SU-DHL-6 (cell line): ENCODE measurements around the gene DCTN2.

Source experiments
- H2AFZ ChIP-seq: fragments of 200-600 bp; sonication (generic); 2 replicates; pipeline ENCODE4 v1.6.1; 2014; ENCODE audit warnings: low read depth, mild to moderate bottlenecking, moderate library complexity, mixed read lengths, antibody characterized with exemption, low read length; ENCODE audit not compliant: severe bottlenecking
- H3F3A ChIP-seq: fragments of 200-600 bp; shearing (Covaris generic); 2 replicates; pipeline ENCODE4 v1.6.0; 2016; ENCODE audit warnings: antibody characterized with exemption, mild to moderate bottlenecking; ENCODE audit not compliant: insufficient read depth
- H3K27ac ChIP-seq: fragments of 200-600 bp; sonication (generic); 2 replicates; pipeline ENCODE4 v1.5.1; 2016; ENCODE audit warnings: low read depth, mild to moderate bottlenecking, low read length, moderate library complexity, mixed read lengths
- H3K27me3 ChIP-seq: fragments of 200-600 bp; sonication (generic), shearing (Covaris generic); 2 replicates; pipeline ENCODE4 v1.6.0; 2014; ENCODE audit warnings: mild to moderate bottlenecking, low read length
- H3K36me3 ChIP-seq: fragments of 200-600 bp; sonication (generic); 2 replicates; pipeline ENCODE4 v1.6.1; 2014; ENCODE audit warnings: mild to moderate bottlenecking, low read length, mixed read lengths
- H3K4me2 ChIP-seq: fragments of 300-600, 200-600 bp; shearing (Covaris generic), sonication (generic); 2 replicates; pipeline ENCODE4 v1.6.0; 2014; ENCODE audit warnings: low read length, low read depth, mild to moderate bottlenecking; ENCODE audit not compliant: poor library complexity, severe bottlenecking
- H3K4me3 ChIP-seq: fragments of 200-600 bp; sonication (generic); 2 replicates; pipeline ENCODE4 v1.5.1; 2014; ENCODE audit warnings: antibody characterized with exemption, low read length, mild to moderate bottlenecking, mixed read lengths; ENCODE audit not compliant: insufficient read depth, poor library complexity, severe bottlenecking
- H3K79me2 ChIP-seq: fragments of 200-600 bp; sonication (generic); 2 replicates; pipeline ENCODE4 v1.6.1; 2014; ENCODE audit warnings: mild to moderate bottlenecking, low read length, moderate library complexity; ENCODE audit not compliant: insufficient read depth
- H3K9ac ChIP-seq: fragments of 200-600 bp; sonication (generic); 2 replicates; pipeline ENCODE4 v1.7.0; 2014; ENCODE audit warnings: mild to moderate bottlenecking, low read length
- H3K9me2 ChIP-seq: fragments of 200-600 bp; sonication (generic); replicated peaks from 2 replicates; pipeline ENCODE4 v1.6.1; 2014; ENCODE audit warnings: low read length; ENCODE audit not compliant: insufficient read depth
- H3K9me3 ChIP-seq: fragments of 200-600 bp; sonication (generic); 2 replicates; pipeline ENCODE4 v1.6.1; 2014; ENCODE audit warnings: low read length, mixed read lengths; ENCODE audit not compliant: insufficient read depth
- H4K20me1 ChIP-seq: fragments of 200-600 bp; sonication (generic); 2 replicates; pipeline ENCODE4 v1.6.1; 2014; ENCODE audit warnings: low read depth, mild to moderate bottlenecking, antibody characterized with exemption, low read length, moderate library complexity, mixed read lengths
- EZH2phosphoT487 ChIP-seq: fragments of 200-600 bp; sonication (generic), shearing (Covaris generic); conservative IDR thresholded peaks from 2 replicates; pipeline ENCODE4 v1.6.1; 2018; ENCODE audit warnings: mild to moderate bottlenecking, antibody characterized with exemption, low read length, moderate library complexity, mixed read lengths
- TF ChIP-seq, protein P1 (sequence below): fragments of 200-600 bp; sonication (generic); IDR thresholded peaks from one replicate; pipeline ENCODE4 v1.5.1; 2017; ENCODE audit warnings: antibody characterized with exemption, mild to moderate bottlenecking, low read length, moderate library complexity; ENCODE audit not compliant: insufficient read depth, poor library complexity, severe bottlenecking

DCTN2 gene

DNA sequence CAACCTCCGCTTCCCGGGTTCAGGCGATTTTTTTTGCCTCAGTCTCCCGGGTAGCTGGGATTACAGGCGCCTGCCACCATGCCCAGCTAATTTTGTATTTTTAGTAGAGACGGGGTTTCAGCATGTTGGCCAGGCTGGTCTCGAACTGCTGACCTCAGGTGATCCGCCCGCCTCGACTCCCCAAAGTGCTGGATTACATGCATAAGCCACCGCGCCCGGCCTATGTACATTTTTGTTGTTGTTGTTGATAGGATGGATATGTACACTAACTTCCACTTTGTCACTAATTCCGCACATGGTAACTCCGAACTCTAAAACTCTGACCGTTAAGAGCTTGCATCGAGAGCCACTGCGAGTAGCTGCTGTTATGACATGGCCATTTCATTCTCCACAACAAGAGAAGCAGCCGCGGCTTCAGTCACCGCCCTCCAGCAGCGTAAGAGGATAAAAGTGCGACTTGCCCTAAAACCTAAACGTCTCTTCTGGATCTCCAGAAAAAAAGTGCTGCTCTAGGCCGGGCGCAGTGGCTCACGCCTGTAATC, 59.9 kb downstream of the DCTN2 start:
- Histone ChIP-seq H3K4me2 (peak overlapping the region; percentile 50), H3K36me3 (peaks cover 10% of the 10 kb centered on the region), H3K27me3 (no peaks in the 10 kb centered on the region), H4K20me1 (no peaks in the 10 kb centered on the region), H3K4me3 (peak overlapping the region; percentile 23), H3K9me3 (no peaks in the 10 kb centered on the region), H3K9ac (no peak overlapping the region), H3K79me2 (peaks cover 30% of the 10 kb centered on the region), H3K27ac (no peak overlapping the region), H3F3A (no peaks in the 10 kb centered on the region), H3K9me2 (no peaks in the 10 kb centered on the region), H2AFZ (peak overlapping the region; percentile 75)
- no peak for TF ChIP-seq EZH2phosphoT487
- TF ChIP-seq, protein P1, sequence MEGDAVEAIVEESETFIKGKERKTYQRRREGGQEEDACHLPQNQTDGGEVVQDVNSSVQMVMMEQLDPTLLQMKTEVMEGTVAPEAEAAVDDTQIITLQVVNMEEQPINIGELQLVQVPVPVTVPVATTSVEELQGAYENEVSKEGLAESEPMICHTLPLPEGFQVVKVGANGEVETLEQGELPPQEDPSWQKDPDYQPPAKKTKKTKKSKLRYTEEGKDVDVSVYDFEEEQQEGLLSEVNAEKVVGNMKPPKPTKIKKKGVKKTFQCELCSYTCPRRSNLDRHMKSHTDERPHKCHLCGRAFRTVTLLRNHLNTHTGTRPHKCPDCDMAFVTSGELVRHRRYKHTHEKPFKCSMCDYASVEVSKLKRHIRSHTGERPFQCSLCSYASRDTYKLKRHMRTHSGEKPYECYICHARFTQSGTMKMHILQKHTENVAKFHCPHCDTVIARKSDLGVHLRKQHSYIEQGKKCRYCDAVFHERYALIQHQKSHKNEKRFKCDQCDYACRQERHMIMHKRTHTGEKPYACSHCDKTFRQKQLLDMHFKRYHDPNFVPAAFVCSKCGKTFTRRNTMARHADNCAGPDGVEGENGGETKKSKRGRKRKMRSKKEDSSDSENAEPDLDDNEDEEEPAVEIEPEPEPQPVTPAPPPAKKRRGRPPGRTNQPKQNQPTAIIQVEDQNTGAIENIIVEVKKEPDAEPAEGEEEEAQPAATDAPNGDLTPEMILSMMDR: no peak

DNA sequence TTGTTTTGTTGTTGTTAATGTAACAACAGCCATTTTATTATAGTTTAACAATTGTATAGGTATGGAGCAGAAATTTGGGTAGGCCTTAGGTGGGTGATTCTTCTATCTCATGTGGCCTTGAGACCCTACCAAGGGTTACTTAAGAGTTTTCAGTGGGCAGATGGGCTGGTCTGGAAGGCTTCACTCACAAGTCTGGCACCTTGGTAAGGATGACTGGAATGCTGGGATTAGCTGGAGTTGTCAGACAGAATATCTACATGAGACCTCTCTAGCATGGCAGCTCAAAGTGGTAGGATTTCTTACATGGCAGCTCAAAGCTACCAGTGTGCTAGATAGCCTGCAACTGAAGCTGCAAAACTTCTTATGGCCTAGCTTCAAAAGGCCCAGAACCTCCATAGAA, 61.3 kb downstream of the DCTN2 start:
- Histone ChIP-seq H3K9me2 (no peaks in the 10 kb centered on the region), H2AFZ (no peak overlapping the region), H3K4me2 (no peak overlapping the region), H3K9ac (no peak overlapping the region), H3K9me3 (no peaks in the 10 kb centered on the region), H3K4me3 (no peak overlapping the region), H3F3A (peaks cover 4% of the 10 kb centered on the region; the same call in 1 of the 2 replicates), H3K79me2 (peaks cover 26% of the 10 kb centered on the region), H3K36me3 (no peaks in the 10 kb centered on the region; the same call in 1 of the 2 replicates), H3K27me3 (no peaks in the 10 kb centered on the region), H4K20me1 (no peaks in the 10 kb centered on the region), H3K27ac (no peak overlapping the region)
- TF ChIP-seq EZH2phosphoT487: no peak
- TF ChIP-seq, protein P1: no peak

DNA sequence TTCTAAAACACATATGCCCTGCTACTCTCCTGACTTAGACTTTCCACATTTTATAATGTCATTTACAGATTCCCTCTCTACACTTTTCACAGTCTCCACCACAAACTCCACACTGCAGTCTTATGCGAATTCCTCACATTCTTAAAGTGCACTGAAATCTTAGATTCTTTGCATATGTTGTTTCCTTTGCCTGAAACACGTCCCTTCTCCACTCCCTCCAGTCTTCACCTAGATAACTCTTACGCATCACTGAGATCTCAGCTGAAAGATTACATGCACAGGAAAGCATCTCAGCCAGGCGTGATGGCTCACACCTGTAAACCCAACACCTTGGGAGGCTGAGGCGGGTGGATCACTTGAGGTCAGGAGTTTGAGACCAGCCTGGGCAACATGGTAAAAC, 63.5 kb downstream of the DCTN2 start:
- H3K4me3 ChIP-seq: no peak overlapping the region
- H3K4me2 ChIP-seq: no peak overlapping the region
- H3K79me2 ChIP-seq: peaks cover 6% of the 10 kb centered on the region
- H3K27ac ChIP-seq: no peak overlapping the region
- peaks cover 5% of the 10 kb centered on the region; the same call in 1 of the 2 replicates for H3F3A ChIP-seq
- no peaks in the 10 kb centered on the region for H3K9me3 ChIP-seq
- H4K20me1 ChIP-seq: no peaks in the 10 kb centered on the region
- no peak overlapping the region for H3K9ac ChIP-seq
- no peak overlapping the region for H2AFZ ChIP-seq
- no peaks in the 10 kb centered on the region for H3K27me3 ChIP-seq
- H3K36me3 ChIP-seq: no peaks in the 10 kb centered on the region
- TF ChIP-seq, protein P1: no peak
- no peak for TF ChIP-seq EZH2phosphoT487
- no peaks in the 10 kb centered on the region for H3K9me2 ChIP-seq
